HG03060 (cell line): ENCODE results near the gene ITGA5.

ENCODE experiments used
- ATAC-seq: cut with Tn5 transposase; IDR thresholded peaks from one replicate; pipeline ENCODE4 v1.9.1; 2021; ENCODE audit warnings: low read depth, moderate number of reproducible peaks; ENCODE audit not compliant: unreplicated experiment

The ITGA5 gene

GRCh38 chr12:54419088-54419887, at the start of gene ITGA5:
Gene ITGA5 (minus strand): TSS chr12:54419266. CDS start chr12:54419198, 68 bp downstream.
- ATAC-seq = no peak

DNA sequence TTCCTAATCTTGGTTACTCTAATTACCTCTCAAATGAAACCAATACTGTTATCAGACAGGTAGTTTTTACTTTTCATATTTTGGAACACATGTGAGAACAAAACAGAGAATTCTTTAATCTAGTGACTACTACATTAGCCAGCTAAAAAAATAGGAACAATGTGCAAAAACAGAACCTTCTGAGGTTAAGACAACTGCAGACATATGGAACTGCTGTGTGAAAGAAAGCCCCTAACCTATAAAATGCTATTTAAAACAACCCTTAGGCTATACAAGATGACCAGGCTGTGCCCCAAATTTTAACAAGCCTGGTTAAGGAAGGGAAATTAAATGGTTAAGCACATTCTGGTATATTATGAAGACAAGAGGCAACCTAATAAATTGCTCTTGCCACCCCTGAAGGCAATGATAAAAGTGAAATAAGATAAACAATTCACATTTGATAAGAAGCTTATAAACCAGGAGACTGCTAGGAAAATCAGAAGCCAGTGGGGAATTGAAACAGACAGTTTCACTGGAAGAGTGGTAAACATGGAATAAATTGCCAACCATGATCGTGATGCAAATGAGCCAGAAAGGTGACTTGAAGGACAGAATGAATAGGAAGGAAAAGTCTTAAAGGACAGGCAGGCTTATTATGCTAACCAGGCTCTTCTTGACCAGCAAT, 46.9 kb upstream of the ITGA5 start:
- ATAC-seq = no peak

DNA sequence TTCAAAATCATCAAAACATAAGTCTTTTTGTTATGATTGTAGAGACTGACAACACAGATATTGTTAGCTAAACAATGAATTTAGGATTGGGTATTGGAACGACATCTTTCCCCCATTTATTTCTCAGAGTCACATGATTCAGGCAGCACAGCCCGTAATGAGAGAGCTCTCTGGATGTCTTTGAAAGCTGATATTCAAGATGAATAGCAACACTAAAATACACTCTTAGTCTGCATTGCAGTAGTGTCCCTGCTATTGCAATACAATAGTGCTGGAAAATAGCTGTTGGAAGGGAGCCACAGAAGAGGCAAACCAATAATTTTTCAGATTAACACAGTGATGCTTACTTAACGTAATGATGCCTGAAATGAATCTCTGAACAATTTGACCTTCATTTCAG, 44.4 kb upstream of the ITGA5 start:
- ATAC-seq = no peak

GRCh38 chr12:54463034-54463433, 44.0 kb upstream of the ITGA5 start:
- ATAC-seq = no peak

GRCh38 chr12:54460317-54460923, 41.4 kb upstream of the ITGA5 start:
- ATAC-seq = no peak

DNA sequence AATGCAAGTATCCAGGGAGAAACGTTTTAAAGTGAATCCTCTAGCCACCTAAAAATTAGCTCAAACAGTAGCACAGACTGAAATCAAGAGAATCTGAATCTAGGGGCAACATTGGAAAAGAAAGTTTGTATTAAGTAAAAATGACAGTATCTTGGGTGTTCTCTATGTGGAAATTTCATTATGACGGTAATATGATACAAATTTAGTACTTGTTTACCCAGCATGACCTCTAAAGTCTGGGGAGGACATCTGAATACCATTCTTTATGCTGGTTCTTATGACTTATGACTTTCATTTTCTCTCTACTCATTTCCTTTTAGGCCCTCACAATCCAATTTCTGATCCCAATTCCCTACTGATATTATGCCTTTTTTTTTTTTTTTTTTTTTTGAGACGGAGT, 40.3 kb upstream of the ITGA5 start:
- ATAC-seq = no peak

- no peak for ATAC-seq
Measured at GRCh38 chr12:54455760-54456469, 36.8 kb upstream of the ITGA5 start.

GRCh38 chr12:54452628-54453027, 33.6 kb upstream of the ITGA5 start:
- no peak for ATAC-seq

- no peak for ATAC-seq
Measured at GRCh38 chr12:54448344-54448743, 29.3 kb upstream of the ITGA5 start.

- no peak for ATAC-seq
Measured at GRCh38 chr12:54447917-54448316, 28.9 kb upstream of the ITGA5 start.

- ATAC-seq = no peak
Measured at GRCh38 chr12:54444206-54444605, 25.1 kb upstream of the ITGA5 start.

DNA sequence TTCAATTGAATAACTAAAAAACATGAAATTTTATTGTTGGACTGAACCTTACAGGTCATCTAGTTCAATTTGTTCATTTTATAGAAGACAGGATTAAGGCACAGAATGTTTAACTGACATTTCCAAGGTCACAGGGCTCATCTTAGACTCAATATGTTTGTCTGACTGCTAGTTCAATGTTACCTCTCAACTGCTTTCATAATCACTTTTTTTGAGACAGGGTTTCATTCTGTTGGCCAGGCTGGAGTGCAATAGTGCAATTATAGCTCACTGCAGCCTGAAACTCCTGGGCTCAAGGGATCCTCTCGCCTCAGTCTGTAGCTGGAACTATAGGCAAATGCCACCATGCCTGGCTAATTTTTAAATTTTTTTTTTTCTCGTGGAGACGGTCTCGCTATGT, 24.4 kb upstream of the ITGA5 start:
- ATAC-seq = no peak

DNA sequence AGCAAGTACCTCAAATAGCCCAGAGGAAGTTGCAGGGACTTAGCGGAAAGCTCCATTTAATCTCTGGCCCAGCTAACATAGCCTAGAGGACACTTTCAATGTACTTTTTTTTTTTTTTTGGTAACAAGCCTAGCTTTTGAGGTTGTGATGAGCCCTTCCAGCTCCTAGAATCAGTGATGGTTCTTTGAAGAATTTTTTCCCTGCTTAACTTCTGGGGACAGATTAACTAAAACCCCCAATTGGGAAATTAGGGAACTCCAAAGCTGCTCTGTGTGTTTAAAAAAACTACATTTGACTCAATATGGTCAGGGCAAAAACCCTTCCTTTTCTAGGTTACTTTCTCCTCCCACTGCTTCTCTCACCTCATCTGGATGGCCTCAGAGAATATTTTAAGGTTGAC, 23.9 kb upstream of the ITGA5 start:
- no peak for ATAC-seq

DNA sequence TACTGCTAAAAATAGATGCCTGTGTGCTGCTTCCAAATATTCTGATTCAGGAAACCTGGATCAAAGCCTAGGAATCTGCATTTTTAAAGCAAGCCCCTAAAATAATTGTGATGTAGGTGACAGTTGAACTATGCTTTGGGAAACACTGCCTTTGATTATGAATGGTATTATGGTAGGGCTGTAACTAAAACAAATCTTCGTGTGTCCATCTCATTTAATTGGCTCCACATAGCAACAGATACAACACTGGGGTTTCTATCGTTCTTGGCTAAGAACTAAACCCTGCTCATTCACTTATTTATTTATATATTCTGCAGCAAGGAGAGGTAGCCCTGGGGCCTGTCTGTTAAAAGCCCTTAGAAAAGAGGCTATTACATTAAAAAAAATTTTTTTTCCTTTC, 23.0 kb upstream of the ITGA5 start:
- ATAC-seq = no peak

- ATAC-seq = no peak
Measured at GRCh38 chr12:54439521-54440255, 20.6 kb upstream of the ITGA5 start.

DNA sequence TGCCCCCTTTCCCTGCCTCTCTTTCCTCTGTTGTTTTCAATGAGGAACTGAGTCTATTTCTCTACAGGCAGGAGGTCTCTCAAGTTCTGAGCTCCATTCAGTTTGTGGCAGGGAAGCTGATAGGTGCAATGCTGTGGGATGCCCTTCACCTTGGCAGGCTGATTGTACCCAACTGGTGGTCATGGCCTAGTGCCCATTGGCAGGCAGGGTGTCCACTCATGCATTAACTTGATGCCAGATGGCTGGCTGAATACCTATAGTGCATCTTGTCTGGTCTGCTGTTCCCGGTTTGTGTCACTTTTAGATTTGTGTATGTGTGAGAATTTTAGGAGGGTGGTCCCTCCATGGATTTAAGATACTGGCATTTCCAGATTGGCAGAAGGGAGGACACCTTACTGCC, 20.0 kb upstream of the ITGA5 start:
- no peak for ATAC-seq

GRCh38 chr12:54438517-54438916, 19.5 kb upstream of the ITGA5 start:
- ATAC-seq = no peak

- no peak for ATAC-seq
Measured at GRCh38 chr12:54437697-54438096, 18.6 kb upstream of the ITGA5 start.

DNA sequence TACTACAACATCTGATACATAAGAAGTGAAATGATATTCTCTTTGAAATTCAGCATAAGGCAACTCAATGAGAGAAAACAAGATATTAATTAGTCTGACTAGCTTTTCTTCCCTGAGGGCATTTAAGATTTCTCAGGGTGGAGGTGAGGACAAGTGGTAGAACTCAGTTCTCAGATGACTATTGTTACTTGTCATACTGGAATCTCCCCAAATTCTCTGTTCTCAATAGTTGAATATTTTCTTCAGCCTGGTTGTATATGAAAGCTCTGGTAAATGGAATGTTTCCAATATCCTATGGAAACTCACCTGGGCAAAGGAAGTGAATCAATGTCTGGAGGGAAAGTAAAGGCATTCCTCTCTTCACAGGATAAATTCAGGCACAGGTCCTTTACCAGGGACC, 18.2 kb upstream of the ITGA5 start:
- no peak for ATAC-seq

DNA sequence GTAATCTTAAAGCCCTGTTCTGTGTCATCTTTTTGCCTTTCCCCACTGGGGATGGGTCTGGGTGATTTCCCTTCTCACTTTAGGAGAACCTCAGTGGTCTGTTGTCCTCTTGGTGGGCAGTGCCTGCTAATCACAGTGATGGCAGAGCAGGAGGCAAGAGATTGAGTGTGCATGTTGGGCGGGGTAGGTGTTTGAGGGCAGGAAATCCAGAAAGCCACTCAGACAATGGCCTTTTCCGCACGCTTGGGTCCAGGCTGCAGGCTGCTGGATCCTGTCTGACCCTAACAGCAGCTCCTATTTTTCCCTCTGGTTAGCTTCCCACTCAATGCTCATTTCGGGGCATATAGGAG, 13.7 kb upstream of the ITGA5 start:
- no peak for ATAC-seq
